Measurements from ENCODE around the gene CCL25.

CCL25 gene

GRCh38 chr19:8052464-8052859, at the start of gene CCL25:
Gene CCL25, plus strand, starts transcription at chr19:8052760. Its CDS starts 290 bp downstream, at chr19:8053050.
- Mint-ChIP-seq H3K36me3 (ENCODE audit: low read depth) (no peaks in the 10 kb centered on the region), H3K4me1 (no peaks in the 10 kb centered on the region), H3K27ac (no peak within 1 kb of the TSS), H3K27me3 (ENCODE audit: low read depth) (peaks cover 10% of the 10 kb centered on the region), H3K9me3 (no peaks in the 10 kb centered on the region), H3K4me3 (no peak within 1 kb of the TSS)
- TF ChIP-seq CTCF (IDR thresholded peaks at IDR 0.05; ENCODE audit: unreplicated experiment in 3 of 3) = no peak

GRCh38 chr19:8004001-8004400, 48.6 kb upstream of the CCL25 start:
- Mint-ChIP-seq H3K36me3 (ENCODE audit: low read depth) (peaks cover 19% of the 10 kb centered on the region), H3K4me1 (peaks cover 40% of the 10 kb centered on the region), H3K9me3 (no peaks in the 10 kb centered on the region), H3K4me3 (peak overlapping the region; percentile 96 to 100 (median 97)), H3K27ac (peak overlapping the region; percentile 93 to 99 (median 98)), H3K27me3 (ENCODE audit: low read depth) (no peaks in the 10 kb centered on the region)
- no peak for TF ChIP-seq CTCF (IDR thresholded peaks at IDR 0.05; ENCODE audit: unreplicated experiment in 3 of 3)

- peaks cover 39% of the 10 kb centered on the region for H3K4me1 Mint-ChIP-seq
- H3K36me3 Mint-ChIP-seq (ENCODE audit: low read depth) = peaks cover 16% of the 10 kb centered on the region
- no peaks in the 10 kb centered on the region for H3K27me3 Mint-ChIP-seq (ENCODE audit: low read depth)
- no peaks in the 10 kb centered on the region for H3K9me3 Mint-ChIP-seq
- no peak for TF ChIP-seq CTCF (IDR thresholded peaks at IDR 0.05; ENCODE audit: unreplicated experiment in 3 of 3)
- peak overlapping the region; percentile 93 to 99 (median 98) for H3K27ac Mint-ChIP-seq
- peak overlapping the region; percentile 96 to 100 (median 97) for H3K4me3 Mint-ChIP-seq
Observed at GRCh38 chr19:8004723-8005513, 47.6 kb upstream of the CCL25 start.

GRCh38 chr19:8005534-8006256, 46.9 kb upstream of the CCL25 start, which contains the start of gene ELAVL1:
Gene ELAVL1, minus strand, starts transcription at chr19:8005641. Its CDS starts 13,826 bp downstream, at chr19:7991815.
- H3K27me3 Mint-ChIP-seq (ENCODE audit: low read depth) = no peaks in the 10 kb centered on the region
- H3K4me3 Mint-ChIP-seq = peak within 1 kb of the TSS; percentile 96 to 100 (median 97)
- peaks cover 16% of the 10 kb centered on the region for H3K36me3 Mint-ChIP-seq (ENCODE audit: low read depth)
- no peaks in the 10 kb centered on the region for H3K9me3 Mint-ChIP-seq
- peak within 1 kb of the TSS; percentile 93 to 99 (median 98) for H3K27ac Mint-ChIP-seq
- H3K4me1 Mint-ChIP-seq = peaks cover 34% of the 10 kb centered on the region
- TF ChIP-seq CTCF (IDR thresholded peaks at IDR 0.05; ENCODE audit: unreplicated experiment in 3 of 3) = no peak

GRCh38 chr19:8017808-8018207, 34.8 kb upstream of the CCL25 start:
- TF ChIP-seq CTCF (IDR thresholded peaks at IDR 0.05; ENCODE audit: unreplicated experiment in 3 of 3) = peak in 1 of 3 experiments; percentile 40
- Mint-ChIP-seq H3K36me3 (ENCODE audit: low read depth) (peaks cover 4% of the 10 kb centered on the region), H3K9me3 (no peaks in the 10 kb centered on the region), H3K4me3 (no peak overlapping the region), H3K27ac (no peak overlapping the region), H3K27me3 (ENCODE audit: low read depth) (peaks cover 3% of the 10 kb centered on the region), H3K4me1 (peaks cover 9% of the 10 kb centered on the region)
